Testis (tissue), 2 donors: Measurements from ENCODE around the gene HOXA1.

ENCODE experiments used
- CTCF ChIP-seq, 3 experiments: fragments of 450-650 bp in 2 of 3; fragments of 200-600 bp in 1 of 3; sonication (generic) in 1 of 3; IDR thresholded peaks; one replicate each; pipeline ENCODE4 v1.5.1; 2016 to 2019; ENCODE audit warnings: antibody characterized with exemption in 3 of 3, mild to moderate bottlenecking in 2 of 3, moderate library complexity in 1 of 3
- POLR2A ChIP-seq: fragments of 450-650 bp; IDR thresholded peaks from one replicate; pipeline ENCODE4 v1.6.1; 2017; ENCODE audit warnings: antibody characterized with exemption, mild to moderate bottlenecking, moderate library complexity

- no peak for TF ChIP-seq CTCF (IDR thresholded peaks at IDR 0.05)
- TF ChIP-seq POLR2A = no peak
These were observed 42.7 kb upstream of the HOXA1 start for GRCh38 chr7:27138472-27138871.
